ENCODE data around the gene CDK19. TPM values are rescaled to one million over a fixed set of nuclear protein-coding genes. Genes with fewer than 3 reads are reported as not detected.

CDK19 gene
- total RNA-seq, 6 experiments from 2014 or later: 2.8 to 7.9 (median 5.5) TPM

GRCh38 chr6:110689275-110689935 is 125.9 kb downstream of the CDK19 start:
- no peaks in the 10 kb centered on the region for H3K36me3 ChIP-seq
- intact Hi-C loops (cut with DNase I): no loop called here
- 83% methylated on average over 1 of the region's 6 CpGs for WGBS (ENCODE audit: insufficient coverage, low coverage, low lambda C conversion rate, missing lambda C conversion rate)
- no peaks in the 10 kb centered on the region for H3K9me3 ChIP-seq
- no peaks in the 10 kb centered on the region for H3K27me3 ChIP-seq
- no peak overlapping the region for H3K4me3 ChIP-seq
- DNase-seq (no peak), ATAC-seq (peak in 2 of 4 donors; percentile 10 to 17)
- TF ChIP-seq POLR2A (IDR thresholded peaks at IDR 0.05) (no peak), CTCF (IDR thresholded peaks at IDR 0.05) (no peak)
- H3K4me1 ChIP-seq: no peaks in the 10 kb centered on the region
- H3K27ac ChIP-seq: no peak overlapping the region

- Histone ChIP-seq H3K27me3 (no peaks in the 10 kb centered on the region), H3K4me1 (no peaks in the 10 kb centered on the region), H3K27ac (no peak overlapping the region), H3K36me3 (no peaks in the 10 kb centered on the region), H3K9me3 (no peaks in the 10 kb centered on the region), H3K4me3 (no peak overlapping the region)
- DNase-seq (no peak), ATAC-seq (peak in 3 of 4 donors; percentile 31 to 34 (median 34))
- intact Hi-C loops (cut with DNase I): no loop called here
- TF ChIP-seq CTCF (IDR thresholded peaks at IDR 0.05): no peak
- 64% methylated on average over 3 of the region's 6 CpGs for WGBS (ENCODE audit: insufficient coverage, low coverage, low lambda C conversion rate, missing lambda C conversion rate)
These were observed 126.5 kb downstream of the CDK19 start for GRCh38 chr6:110688661-110689268.

GRCh38 chr6:110687326-110687725 is 127.9 kb downstream of the CDK19 start:
- no peaks in the 10 kb centered on the region for H3K36me3 ChIP-seq
- DNase-seq (no peak), ATAC-seq (no peak)
- 36% methylated on average over 1 of the region's 1 CpG for WGBS (ENCODE audit: insufficient coverage, low coverage, low lambda C conversion rate, missing lambda C conversion rate)
- H3K27ac ChIP-seq: no peak overlapping the region
- intact Hi-C loops (cut with DNase I): no loop called here
- peaks cover 0 to 3% (median 0%) of the 10 kb centered on the region in 4 donors for H3K4me1 ChIP-seq
- H3K9me3 ChIP-seq: no peaks in the 10 kb centered on the region
- TF ChIP-seq CTCF (IDR thresholded peaks at IDR 0.05) (no peak), POLR2A (IDR thresholded peaks at IDR 0.05) (no peak)
- H3K27me3 ChIP-seq: no peaks in the 10 kb centered on the region
- no peak overlapping the region for H3K4me3 ChIP-seq

GRCh38 chr6:110683241-110683640 is 132.0 kb downstream of the CDK19 start:
- H3K27me3 ChIP-seq: no peaks in the 10 kb centered on the region
- peaks cover 0 to 18% (median 6%) of the 10 kb centered on the region in 4 donors for H3K4me1 ChIP-seq
- H3K4me3 ChIP-seq: no peak overlapping the region
- intact Hi-C loops (cut with DNase I): loop anchor here in 1 of 2 donors (5.0 kb wide), 1 partner anchor 264 kb away; no protein-coding TSS in a partner anchor
- no peak for TF ChIP-seq POLR2A (IDR thresholded peaks at IDR 0.05)
- TF ChIP-seq CTCF (IDR thresholded peaks at IDR 0.05): no peak
- DNase-seq: no peak
- H3K9me3 ChIP-seq: no peaks in the 10 kb centered on the region
- no peak for ATAC-seq
- WGBS (ENCODE audit: insufficient coverage, low coverage, low lambda C conversion rate, missing lambda C conversion rate): 93% methylated on average over 3 of the region's 3 CpGs
- H3K36me3 ChIP-seq: no peaks in the 10 kb centered on the region
- no peak overlapping the region for H3K27ac ChIP-seq

Measured in right lobe of liver (tissue), 6 donors.